Measurements from ENCODE around the gene LINGO3. TPM values are rescaled to one million over a fixed set of nuclear protein-coding genes. Genes with fewer than 3 reads are reported as not detected.

The LINGO3 gene
- polyA plus RNA-seq, 3 donors: 0.08 to 2.8 (median 2.2) TPM

- peak within 1 kb of the TSS; percentile 75 to 80 for H3K27ac ChIP-seq (ENCODE audit: low read depth in 1 of 2, low read length in 2 of 2)
- intact Hi-C loops (cut with micrococcal nuclease): loop anchor here in 1 of 2 donors (5.0 kb wide), 3 partner anchors 56 to 91 kb away; partner anchors contain the start of genes PLEKHJ1 and SF3A2
- no peaks in the 10 kb centered on the region for H3K27me3 ChIP-seq (ENCODE audit: control insufficient read depth in 2 of 2, insufficient read depth in 2 of 2, low read length in 2 of 2)
- H3K4me2 ChIP-seq (replicated peaks; ENCODE audit: extremely low read depth, low read length, poor library complexity, severe bottlenecking): peak within 1 kb of the TSS; percentile 99
- WGBS (ENCODE audit: insufficient coverage): under 1% methylated on average over 87 of the region's 89 CpGs
- H3K4me3 ChIP-seq (replicated peaks in 1 of 3; ENCODE audit: low read depth in 2 of 3, low read length in 3 of 3): peak within 1 kb of the TSS; percentile 82 to 97 (median 92)
- no peak for TF ChIP-seq CTCF (IDR thresholded peaks at IDR 0.05)
- H3K4me3 Mint-ChIP-seq: peak within 1 kb of the TSS; percentile 100
- H2AFZ ChIP-seq (ENCODE audit: insufficient read depth, low read depth, low read length, poor library complexity, severe bottlenecking): peak within 1 kb of the TSS; percentile 98
- H3K79me2 ChIP-seq (ENCODE audit: insufficient read depth, low read length): peaks cover 76% of the 10 kb centered on the region
- H3K9me3 ChIP-seq (replicated peaks in 1 of 2; ENCODE audit: control insufficient read depth in 1 of 2, insufficient read depth in 1 of 2, low read length in 2 of 2): no peaks in the 10 kb centered on the region
- peaks cover 18 to 32% of the 10 kb centered on the region in 2 donors for H3K36me3 Mint-ChIP-seq
- peaks cover 19 to 24% of the 10 kb centered on the region in 2 donors for H3K36me3 ChIP-seq (replicated peaks in 1 of 2; ENCODE audit: control insufficient read depth in 1 of 2, insufficient read depth in 2 of 2, low read length in 2 of 2)
- H4K20me1 ChIP-seq (ENCODE audit: insufficient read depth, low read length): peaks cover 29% of the 10 kb centered on the region
- peaks cover 0 to 2% (median 0%) of the 10 kb centered on the region in 7 donors for H3K9me3 Mint-ChIP-seq
- H3K9ac ChIP-seq (ENCODE audit: insufficient read depth, low read length, poor library complexity, severe bottlenecking): peak within 1 kb of the TSS; percentile 83
- H3K27ac Mint-ChIP-seq: peak within 1 kb of the TSS; percentile 98 to 99 (median 99)
- peaks cover 34 to 50% of the 10 kb centered on the region in 2 donors for H3K4me1 ChIP-seq (ENCODE audit: control insufficient read depth in 1 of 2, insufficient read depth in 2 of 2, low read length in 2 of 2)
- H3K27me3 Mint-ChIP-seq (ENCODE audit: low read depth in 3 of 3): peaks cover 0 to 10% (median 3%) of the 10 kb centered on the region in 3 donors
- DNase-seq: peak; percentile 82 to 90 (median 89)
- peaks cover 65% of the 10 kb centered on the region for H3K4me1 Mint-ChIP-seq
Measured at GRCh38 chr19:2328401-2329148, 20.6 kb upstream of the LINGO3 start, which contains the start of the genes LSM7 and SPPL2B. TSS of gene LSM7 (minus strand) at chr19:2328586. CDS start at chr19:2328566, 20 bp downstream. TSS of gene SPPL2B (plus strand) at chr19:2328684. CDS start at chr19:2328710, 26 bp downstream.

GRCh38 chr19:2327773-2328400, 19.9 kb upstream of the LINGO3 start:
- Mint-ChIP-seq H3K36me3 (peaks cover 23 to 38% of the 10 kb centered on the region in 2 donors), H3K27me3 (ENCODE audit: low read depth in 3 of 3) (peaks cover 0 to 10% (median 3%) of the 10 kb centered on the region in 3 donors), H3K4me3 (peak overlapping the region; percentile 100), H3K27ac (peak overlapping the region; percentile 98 to 99 (median 99)), H3K4me1 (peaks cover 59% of the 10 kb centered on the region), H3K9me3 (peaks cover 0 to 2% (median 0%) of the 10 kb centered on the region in 7 donors)
- Histone ChIP-seq H3K9ac (ENCODE audit: insufficient read depth, low read length, poor library complexity, severe bottlenecking) (peak overlapping the region; percentile 83), H3K4me3 (replicated peaks in 1 of 3; ENCODE audit: low read depth in 2 of 3, low read length in 3 of 3) (peak overlapping the region; percentile 82 to 97 (median 92)), H3K79me2 (ENCODE audit: insufficient read depth, low read length) (peaks cover 74% of the 10 kb centered on the region), H3K27me3 (ENCODE audit: control insufficient read depth in 2 of 2, insufficient read depth in 2 of 2, low read length in 2 of 2) (no peaks in the 10 kb centered on the region), H3K4me2 (replicated peaks; ENCODE audit: extremely low read depth, low read length, poor library complexity, severe bottlenecking) (peak overlapping the region; percentile 99), H3K27ac (ENCODE audit: low read depth in 1 of 2, low read length in 2 of 2) (peak overlapping the region; percentile 75 to 80), H4K20me1 (ENCODE audit: insufficient read depth, low read length) (peaks cover 26% of the 10 kb centered on the region), H2AFZ (ENCODE audit: insufficient read depth, low read depth, low read length, poor library complexity, severe bottlenecking) (peak overlapping the region; percentile 98), H3K4me1 (ENCODE audit: control insufficient read depth in 1 of 2, insufficient read depth in 2 of 2, low read length in 2 of 2) (peaks cover 29 to 43% of the 10 kb centered on the region in 2 donors), H3K36me3 (replicated peaks in 1 of 2; ENCODE audit: control insufficient read depth in 1 of 2, insufficient read depth in 2 of 2, low read length in 2 of 2) (peaks cover 23 to 31% of the 10 kb centered on the region in 2 donors), H3K9me3 (replicated peaks in 1 of 2; ENCODE audit: control insufficient read depth in 1 of 2, insufficient read depth in 1 of 2, low read length in 2 of 2) (no peaks in the 10 kb centered on the region)
- DNase-seq: peak; percentile 89 to 95 (median 92)
- intact Hi-C loops (cut with micrococcal nuclease): loop anchor here in 1 of 2 donors (5.0 kb wide), 3 partner anchors 56 to 91 kb away; partner anchors contain the start of genes PLEKHJ1 and SF3A2
- 0% methylated on average over 3 of the region's 18 CpGs for WGBS (ENCODE audit: insufficient coverage)
- no peak for TF ChIP-seq CTCF (IDR thresholded peaks at IDR 0.05)

Data from CD14-positive monocyte (primary cell).